Transverse colon (tissue), 4 donors: ENCODE measurements around the gene CADM2. TPM values are rescaled to one million over a fixed set of nuclear protein-coding genes. Genes with fewer than 3 reads are reported as not detected.

Experiments used
- DNase-seq: peaks from one replicate; pipeline ENCODE4 v3.0.0-alpha.2; 2019
- H3K27ac ChIP-seq, 4 donors: fragments of 200-600 bp; sonication (generic); 2 replicates each; pipeline ENCODE4 v1.5.1; 2016 to 2018; ENCODE audit warnings: inconsistent platforms in 4 of 4
- H3K27me3 ChIP-seq: fragments of 200-600 bp; sonication (generic); 2 replicates; pipeline ENCODE4 v1.5.1; 2017; ENCODE audit warnings: inconsistent platforms
- H3K36me3 ChIP-seq, 4 donors: fragments of 200-600 bp; sonication (generic); 2 replicates each; pipeline ENCODE4 v1.5.1; 2017 to 2019; ENCODE audit warnings: inconsistent platforms in 4 of 4
- H3K4me1 ChIP-seq, 4 donors: fragments of 200-600 bp; sonication (generic); 2 replicates each; pipeline ENCODE4 v1.5.1; 2017 to 2020; ENCODE audit warnings: inconsistent platforms in 4 of 4
- H3K4me3 ChIP-seq, 4 donors: fragments of 200-600 bp; sonication (generic); 1 replicate in 1 of 4; 2 replicates in 3 of 4; pipeline versions ENCODE4 v1.5.1 to v1.6.1; 2017 to 2019; ENCODE audit warnings: inconsistent platforms in 4 of 4
- H3K9me3 ChIP-seq, 2 donors: fragments of 200-600 bp; sonication (generic); 2 replicates each; pipeline ENCODE4 v1.5.1; 2017 to 2019; ENCODE audit warnings: inconsistent platforms in 2 of 2
- EP300 ChIP-seq: sonication (generic); formaldehyde crosslinking; IDR thresholded peaks from one replicate; pipeline ENCODE4 v1.6.1; 2017; ENCODE audit warnings: antibody characterized with exemption, low read depth
- POLR2A ChIP-seq: fragments of 450-650 bp; IDR thresholded peaks from one replicate; pipeline ENCODE4 v1.6.1; 2016; ENCODE audit warnings: antibody characterized with exemption, mild to moderate bottlenecking, moderate library complexity
- POLR2AphosphoS5 ChIP-seq, 3 donors: sonication (generic); formaldehyde crosslinking; IDR thresholded peaks; one replicate each; pipeline ENCODE4 v1.6.1; 2016; ENCODE audit warnings: antibody characterized with exemption in 3 of 3
- WGBS, 2 donors: methylation state at CpG; one replicate each; pipeline ENCODE4 v1.1.5; 2018; ENCODE audit warnings: low coverage in 1 of 2; 5-methylcytosine and 5-hydroxymethylcytosine counted together
- in situ Hi-C, 4 donors: fragments of 200-750 bp; cut with MboI; loops; one replicate each; pipeline versions ENCODE4 v1.15.0 to v1.15.1; 2017; ENCODE audit warnings: low sequenced_read_pairs in 3 of 4, low pct_ligation_motif_present in 1 of 4, low pct_unique_long_range_greater_than_20kb in 1 of 4
- intact Hi-C: fragments of 100-400 bp; cut with DNase I; formaldehyde crosslinking; loops from one replicate; pipeline ENCODE4 v1.15.1; 2023; ENCODE audit warnings: low total_unique reads
- total RNA-seq, 4 donors: library from RNA; depleted of rRNA; stranded (reverse); fragments of >200 nt; gene quantifications; one replicate each; pipeline ENCODE4 v1.1.0, GENCODE V29; 2016
- TF ChIP-seq, protein P1 (sequence below), 5 experiments: fragments of 200-600 bp in 3 of 5; fragments of 450-650 bp in 2 of 5; sonication (generic) in 3 of 5; IDR thresholded peaks; 1 replicate in 2 of 5; 2 replicates in 3 of 5; pipeline ENCODE4 v1.5.1; 2016 to 2017; ENCODE audit warnings: antibody characterized with exemption in 5 of 5, inconsistent platforms in 3 of 5, mild to moderate bottlenecking in 2 of 5, moderate library complexity in 1 of 5

Gene CADM2
- total RNA-seq, 4 donors from 2014 or later = 2.2 to 21.3 (median 4.5) TPM

DNA sequence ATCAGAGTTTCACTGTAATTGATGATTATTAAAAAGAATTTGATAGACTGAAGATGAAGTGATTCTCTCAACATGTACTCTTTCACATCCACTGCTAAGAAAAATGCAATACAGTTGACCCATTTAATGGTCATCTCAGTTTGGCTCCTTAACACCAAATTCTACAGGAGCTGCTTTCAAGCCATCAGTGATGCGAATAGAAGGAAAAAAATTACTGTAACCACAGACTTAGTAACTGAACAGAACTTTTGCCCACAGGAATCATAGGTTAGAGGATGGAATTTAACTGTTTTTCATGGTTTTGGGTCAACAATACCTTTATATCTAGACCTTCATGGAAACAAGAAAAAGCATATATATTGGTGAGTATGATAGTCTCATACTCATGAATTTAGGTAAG lies 633.5 kb downstream of the CADM2 start:
- Histone ChIP-seq H3K27me3 (no peaks in the 10 kb centered on the region), H3K4me1 (no peaks in the 10 kb centered on the region), H3K27ac (no peak overlapping the region), H3K9me3 (no peaks in the 10 kb centered on the region), H3K4me3 (no peak overlapping the region), H3K36me3 (no peaks in the 10 kb centered on the region)
- in situ Hi-C loops = loop anchor here in 2 of 4 donors (25.0 kb wide), 1 partner anchor 1055 kb away; no protein-coding TSS in a partner anchor
- no peak for TF ChIP-seq POLR2A
- TF ChIP-seq POLR2AphosphoS5 (IDR thresholded peaks at IDR 0.05) = no peak
- TF ChIP-seq EP300 = no peak
- TF ChIP-seq, protein P1, sequence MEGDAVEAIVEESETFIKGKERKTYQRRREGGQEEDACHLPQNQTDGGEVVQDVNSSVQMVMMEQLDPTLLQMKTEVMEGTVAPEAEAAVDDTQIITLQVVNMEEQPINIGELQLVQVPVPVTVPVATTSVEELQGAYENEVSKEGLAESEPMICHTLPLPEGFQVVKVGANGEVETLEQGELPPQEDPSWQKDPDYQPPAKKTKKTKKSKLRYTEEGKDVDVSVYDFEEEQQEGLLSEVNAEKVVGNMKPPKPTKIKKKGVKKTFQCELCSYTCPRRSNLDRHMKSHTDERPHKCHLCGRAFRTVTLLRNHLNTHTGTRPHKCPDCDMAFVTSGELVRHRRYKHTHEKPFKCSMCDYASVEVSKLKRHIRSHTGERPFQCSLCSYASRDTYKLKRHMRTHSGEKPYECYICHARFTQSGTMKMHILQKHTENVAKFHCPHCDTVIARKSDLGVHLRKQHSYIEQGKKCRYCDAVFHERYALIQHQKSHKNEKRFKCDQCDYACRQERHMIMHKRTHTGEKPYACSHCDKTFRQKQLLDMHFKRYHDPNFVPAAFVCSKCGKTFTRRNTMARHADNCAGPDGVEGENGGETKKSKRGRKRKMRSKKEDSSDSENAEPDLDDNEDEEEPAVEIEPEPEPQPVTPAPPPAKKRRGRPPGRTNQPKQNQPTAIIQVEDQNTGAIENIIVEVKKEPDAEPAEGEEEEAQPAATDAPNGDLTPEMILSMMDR (IDR thresholded peaks at IDR 0.05) = no peak
- no peak for DNase-seq
- 71 to 81% methylated on average over 1 of the region's 1 CpG for WGBS, 2 donors
- intact Hi-C loops = no loop called here

DNA sequence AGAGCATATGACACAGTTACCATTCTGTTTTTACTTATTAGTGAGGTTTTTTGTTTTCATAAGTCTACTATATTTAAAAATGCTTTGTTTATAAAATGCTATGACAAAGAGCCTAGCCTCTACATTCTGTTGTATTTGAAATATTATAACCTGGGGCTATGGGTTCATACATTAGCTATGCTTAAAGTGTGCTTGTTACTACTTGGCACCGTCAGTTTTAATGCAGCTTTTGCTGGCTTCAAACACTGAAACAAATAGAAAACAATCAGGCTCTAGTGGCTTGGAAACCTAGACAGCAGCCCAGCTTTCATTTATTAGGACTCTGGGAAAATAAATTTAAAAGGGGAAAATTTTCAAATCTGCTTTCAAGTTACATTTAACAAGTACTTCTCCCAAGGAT lies 635.9 kb downstream of the CADM2 start:
- in situ Hi-C loops = loop anchor here in 2 of 4 donors (25.0 kb wide), 1 partner anchor 1057 kb away; no protein-coding TSS in a partner anchor
- 43 to 78% methylated on average over 1 of the region's 1 CpG for WGBS, 2 donors

DNA sequence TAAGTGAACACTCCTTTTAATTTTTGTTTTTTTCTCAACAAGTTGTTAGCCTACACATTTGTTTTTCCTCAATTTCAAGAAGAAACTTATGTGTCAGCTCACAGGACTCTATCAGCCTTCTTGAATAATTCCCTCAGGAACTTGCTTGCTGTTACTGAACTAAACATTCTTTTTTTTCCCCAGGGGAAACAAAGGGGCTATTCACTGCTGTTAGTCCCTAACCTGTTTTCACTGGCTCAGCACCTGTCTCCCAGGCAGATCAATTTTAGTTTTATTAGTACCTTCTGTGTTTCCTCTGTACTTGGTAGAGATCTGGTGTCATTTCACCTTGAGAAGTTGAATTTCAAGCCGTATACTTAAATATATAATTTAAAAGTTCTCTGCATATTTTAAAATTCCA lies 644.6 kb downstream of the CADM2 start:
- 50 to 63% methylated on average over 1 of the region's 1 CpG for WGBS, 2 donors
- Histone ChIP-seq H3K4me3 (no peak overlapping the region), H3K27me3 (no peaks in the 10 kb centered on the region), H3K9me3 (no peaks in the 10 kb centered on the region), H3K36me3 (no peaks in the 10 kb centered on the region), H3K4me1 (no peaks in the 10 kb centered on the region), H3K27ac (no peak overlapping the region)
- in situ Hi-C loops (no loop called here), intact Hi-C loops (no loop called here)
- TF ChIP-seq EP300 (no peak), POLR2AphosphoS5 (IDR thresholded peaks at IDR 0.05) (no peak), POLR2A (no peak)
- TF ChIP-seq, protein P1 (IDR thresholded peaks at IDR 0.05) = no peak
- DNase-seq = no peak

More for the DNA sequence above, 635.9 kb downstream of the CADM2 start:
- Histone ChIP-seq H3K27me3 (no peaks in the 10 kb centered on the region), H3K27ac (no peak overlapping the region), H3K9me3 (no peaks in the 10 kb centered on the region), H3K4me1 (no peaks in the 10 kb centered on the region), H3K4me3 (no peak overlapping the region), H3K36me3 (no peaks in the 10 kb centered on the region)
- intact Hi-C loops = no loop called here
- DNase-seq = no peak
- TF ChIP-seq POLR2A (no peak), POLR2AphosphoS5 (IDR thresholded peaks at IDR 0.05) (no peak), EP300 (no peak)
- TF ChIP-seq, protein P1 (IDR thresholded peaks at IDR 0.05) = no peak

DNA sequence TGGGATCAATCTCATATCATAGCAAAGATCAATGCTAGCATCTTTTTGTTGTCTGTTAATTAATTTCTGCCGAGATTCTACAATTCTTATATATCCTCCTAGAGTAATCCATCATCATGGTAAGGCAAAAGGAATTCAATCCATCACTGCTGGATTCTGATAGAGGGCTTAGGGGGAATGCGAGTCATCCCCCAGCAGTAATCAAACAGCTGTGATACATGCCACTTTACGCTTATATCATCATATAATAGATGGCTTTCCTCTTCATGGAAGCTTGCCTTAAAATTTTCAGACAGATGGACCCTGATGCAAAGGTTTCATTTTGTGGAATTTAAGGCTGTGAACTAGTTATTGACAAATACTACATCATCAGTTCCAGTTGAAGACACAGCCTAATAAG lies 645.9 kb downstream of the CADM2 start:
- TF ChIP-seq POLR2AphosphoS5 (IDR thresholded peaks at IDR 0.05) = no peak
- TF ChIP-seq EP300 = no peak
- TF ChIP-seq, protein P1 (IDR thresholded peaks at IDR 0.05) = no peak
- DNase-seq = no peak
- in situ Hi-C loops = no loop called here
- intact Hi-C loops = no loop called here
- Histone ChIP-seq H3K9me3 (no peaks in the 10 kb centered on the region), H3K36me3 (no peaks in the 10 kb centered on the region), H3K27ac (no peak overlapping the region), H3K27me3 (no peaks in the 10 kb centered on the region), H3K4me3 (no peak overlapping the region), H3K4me1 (no peaks in the 10 kb centered on the region)
- WGBS, 2 donors = 78 to 88% methylated on average over 2 to 3 of the region's 3 CpGs
